Nucleus accumbens (tissue), 56 donors: Measurements from ENCODE around the gene TMEM40.
"Not testable (repeated sequence)": the region's sequence is repeated elsewhere in the genome, so short reads cannot be mapped to it uniquely, and the experiment has no call there.

Experiments
- DNase-seq, 56 donors: peaks; one replicate each; lab custom pipeline; 2025; lab: John Stamatoyannopoulos, UW

Gene TMEM40

GRCh38 chr3:12759097-12759679 is at the start of gene TMEM40:
Gene TMEM40, minus strand, starts transcription at chr3:12759259. Its CDS starts 9,427 bp downstream, at chr3:12749832.
- DNase-seq: no peak

- no peak for DNase-seq
Measured at GRCh38 chr3:12808587-12808986, 49.5 kb upstream of the TMEM40 start.

GRCh38 chr3:12807601-12808359 is 48.7 kb upstream of the TMEM40 start:
- DNase-seq: no peak

- no peak for DNase-seq
Measured at GRCh38 chr3:12807066-12807465, 48.0 kb upstream of the TMEM40 start.

GRCh38 chr3:12803371-12803770 is 44.3 kb upstream of the TMEM40 start:
- DNase-seq: no peak

- DNase-seq: no peak
Measured at GRCh38 chr3:12799525-12800440, 40.7 kb upstream of the TMEM40 start.

- DNase-seq: no peak
Measured at GRCh38 chr3:12798559-12799179, 39.6 kb upstream of the TMEM40 start.

- no peak for DNase-seq
Measured at GRCh38 chr3:12797892-12798558, 39.0 kb upstream of the TMEM40 start.

GRCh38 chr3:12797124-12797891 is 38.2 kb upstream of the TMEM40 start:
- DNase-seq: peak in 6 of 56 donors; percentile 10 to 38 (median 16)

- DNase-seq: peak in 49 of 56 donors; percentile 13 to 82 (median 46)
Measured at GRCh38 chr3:12796171-12797123, 37.4 kb upstream of the TMEM40 start, which contains the start of gene CAND2. Gene CAND2, plus strand, starts transcription at chr3:12796680. Its CDS starts 41 bp downstream, at chr3:12796721.

- no peak for DNase-seq
Measured at GRCh38 chr3:12793701-12794100, 34.6 kb upstream of the TMEM40 start.

- no peak for DNase-seq
Measured at GRCh38 chr3:12791430-12791829, 32.4 kb upstream of the TMEM40 start.

- not testable (repeated sequence) for DNase-seq
Measured at GRCh38 chr3:12787967-12788690, 29.1 kb upstream of the TMEM40 start.

GRCh38 chr3:12787346-12787745 is 28.3 kb upstream of the TMEM40 start:
- peak in 20 of 56 donors; percentile 4 to 60 (median 18) for DNase-seq

GRCh38 chr3:12785096-12785495 is 26.0 kb upstream of the TMEM40 start:
- DNase-seq: no peak

GRCh38 chr3:12782172-12782815 is 23.2 kb upstream of the TMEM40 start:
- DNase-seq: peak in 3 of 56 donors; percentile 6 to 8 (median 7)

GRCh38 chr3:12780751-12781150 is 21.7 kb upstream of the TMEM40 start:
- DNase-seq: no peak
